ENCODE data around the gene NKX2-2.

NKX2-2 gene

DNA sequence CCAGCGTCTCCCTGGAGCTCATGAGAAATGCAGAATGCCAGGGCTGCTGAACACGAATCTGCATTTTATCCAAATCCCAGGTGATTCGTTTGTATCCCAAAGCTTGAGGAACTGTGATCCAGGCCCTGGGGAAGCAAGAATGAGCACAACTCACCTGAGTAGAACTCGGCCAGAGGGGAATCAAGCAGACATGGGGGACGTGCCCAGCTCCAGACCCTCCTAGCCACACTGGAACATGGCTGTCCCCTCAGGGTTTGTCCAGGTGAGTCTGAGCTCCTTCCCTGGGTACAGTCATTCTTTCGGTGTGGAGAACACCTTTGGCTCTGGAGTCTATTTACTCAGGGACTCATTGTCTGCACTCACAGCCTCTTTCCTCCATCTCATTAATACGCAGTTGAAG, 13.3 kb downstream of the NKX2-2 start:
- no peak overlapping the region for H3K4me2 ChIP-seq (ENCODE audit: low read length)
- H3K27me3 ChIP-seq (ENCODE audit: low read depth, low read length): peaks cover 32% of the 10 kb centered on the region
- H3K4me3 ChIP-seq (ENCODE audit: low read length): no peak overlapping the region
- no peaks in the 10 kb centered on the region for H4K20me1 ChIP-seq (ENCODE audit: insufficient read depth, low read length)
- no peak for TF ChIP-seq EZH2phosphoT487 (IDR thresholded peaks at IDR 0.05; ENCODE audit: low read depth)
- TF ChIP-seq, protein P1, sequence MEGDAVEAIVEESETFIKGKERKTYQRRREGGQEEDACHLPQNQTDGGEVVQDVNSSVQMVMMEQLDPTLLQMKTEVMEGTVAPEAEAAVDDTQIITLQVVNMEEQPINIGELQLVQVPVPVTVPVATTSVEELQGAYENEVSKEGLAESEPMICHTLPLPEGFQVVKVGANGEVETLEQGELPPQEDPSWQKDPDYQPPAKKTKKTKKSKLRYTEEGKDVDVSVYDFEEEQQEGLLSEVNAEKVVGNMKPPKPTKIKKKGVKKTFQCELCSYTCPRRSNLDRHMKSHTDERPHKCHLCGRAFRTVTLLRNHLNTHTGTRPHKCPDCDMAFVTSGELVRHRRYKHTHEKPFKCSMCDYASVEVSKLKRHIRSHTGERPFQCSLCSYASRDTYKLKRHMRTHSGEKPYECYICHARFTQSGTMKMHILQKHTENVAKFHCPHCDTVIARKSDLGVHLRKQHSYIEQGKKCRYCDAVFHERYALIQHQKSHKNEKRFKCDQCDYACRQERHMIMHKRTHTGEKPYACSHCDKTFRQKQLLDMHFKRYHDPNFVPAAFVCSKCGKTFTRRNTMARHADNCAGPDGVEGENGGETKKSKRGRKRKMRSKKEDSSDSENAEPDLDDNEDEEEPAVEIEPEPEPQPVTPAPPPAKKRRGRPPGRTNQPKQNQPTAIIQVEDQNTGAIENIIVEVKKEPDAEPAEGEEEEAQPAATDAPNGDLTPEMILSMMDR (IDR thresholded peaks at IDR 0.05; ENCODE audit: low read depth, low read length): no peak
- H2AFZ ChIP-seq (ENCODE audit: low read depth, low read length): no peak overlapping the region
- no peak overlapping the region for H3K9ac ChIP-seq (ENCODE audit: low read length)
- H3K4me1 ChIP-seq (ENCODE audit: low read length): peaks cover 14% of the 10 kb centered on the region
- H3K79me2 ChIP-seq (ENCODE audit: low read length): no peaks in the 10 kb centered on the region
- H3K9me3 ChIP-seq (ENCODE audit: insufficient read depth, low read length): no peaks in the 10 kb centered on the region
- H3K36me3 ChIP-seq (replicated peaks; ENCODE audit: low read depth, low read length): no peaks in the 10 kb centered on the region
- H3K27ac ChIP-seq (ENCODE audit: low read length): no peak overlapping the region

DNA sequence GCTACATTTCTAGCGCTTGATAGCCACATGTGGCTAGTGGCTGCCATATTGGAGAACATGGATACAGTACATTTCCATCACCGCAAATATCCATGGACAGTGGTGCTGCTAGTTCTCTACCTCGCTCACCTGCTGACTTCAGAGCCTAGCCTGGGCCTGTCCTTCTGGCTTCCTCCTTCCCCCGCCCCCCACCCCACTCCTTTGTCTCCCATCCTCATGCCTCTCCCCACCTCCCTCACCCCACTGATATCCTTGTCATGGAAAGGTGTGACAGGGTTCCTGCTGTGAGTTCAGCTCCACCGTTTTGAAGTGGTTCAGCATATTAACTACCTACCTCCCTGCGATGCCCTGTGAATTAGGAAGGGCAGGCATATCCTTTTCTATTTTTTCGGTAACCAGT, 14.2 kb downstream of the NKX2-2 start:
- no peaks in the 10 kb centered on the region for H4K20me1 ChIP-seq (ENCODE audit: insufficient read depth, low read length)
- H3K27ac ChIP-seq (ENCODE audit: low read length): no peak overlapping the region
- H3K9ac ChIP-seq (ENCODE audit: low read length): no peak overlapping the region
- H3K79me2 ChIP-seq (ENCODE audit: low read length): no peaks in the 10 kb centered on the region
- H2AFZ ChIP-seq (ENCODE audit: low read depth, low read length): no peak overlapping the region
- TF ChIP-seq, protein P1 (IDR thresholded peaks at IDR 0.05; ENCODE audit: low read depth, low read length): no peak
- no peak for TF ChIP-seq EZH2phosphoT487 (IDR thresholded peaks at IDR 0.05; ENCODE audit: low read depth)
- no peak overlapping the region for H3K4me3 ChIP-seq (ENCODE audit: low read length)
- H3K4me2 ChIP-seq (ENCODE audit: low read length): no peak overlapping the region
- H3K27me3 ChIP-seq (ENCODE audit: low read depth, low read length): peaks cover 31% of the 10 kb centered on the region
- no peaks in the 10 kb centered on the region for H3K9me3 ChIP-seq (ENCODE audit: insufficient read depth, low read length)
- no peaks in the 10 kb centered on the region for H3K36me3 ChIP-seq (replicated peaks; ENCODE audit: low read depth, low read length)
- H3K4me1 ChIP-seq (ENCODE audit: low read length): peaks cover 11% of the 10 kb centered on the region

DNA sequence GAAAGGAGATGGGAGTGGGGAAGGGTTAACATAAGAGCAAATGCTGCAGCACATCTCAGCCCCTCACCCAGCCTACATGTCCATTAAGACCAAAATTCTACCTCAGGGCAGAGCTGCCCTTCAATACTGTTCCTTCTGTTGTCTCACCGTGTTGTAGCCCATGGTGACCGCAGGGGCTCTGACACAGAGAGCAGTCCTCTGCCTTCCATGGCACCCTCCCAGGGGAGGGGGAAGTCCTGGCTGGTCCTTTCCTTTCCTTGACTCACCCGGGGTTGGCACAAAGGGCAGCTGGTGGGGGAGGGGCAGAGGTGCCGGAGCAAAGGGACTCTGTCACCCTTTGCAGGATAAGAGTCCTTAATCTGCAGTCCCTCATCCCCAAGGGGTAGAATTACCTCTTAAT, 15.2 kb downstream of the NKX2-2 start:
- H3K4me1 ChIP-seq (ENCODE audit: low read length): peaks cover 9% of the 10 kb centered on the region
- no peaks in the 10 kb centered on the region for H3K79me2 ChIP-seq (ENCODE audit: low read length)
- TF ChIP-seq, protein P1 (IDR thresholded peaks at IDR 0.05; ENCODE audit: low read depth, low read length): no peak
- no peak for TF ChIP-seq EZH2phosphoT487 (IDR thresholded peaks at IDR 0.05; ENCODE audit: low read depth)
- H3K9ac ChIP-seq (ENCODE audit: low read length): no peak overlapping the region
- H3K9me3 ChIP-seq (ENCODE audit: insufficient read depth, low read length): no peaks in the 10 kb centered on the region
- H3K4me3 ChIP-seq (ENCODE audit: low read length): no peak overlapping the region
- peaks cover 33% of the 10 kb centered on the region for H3K27me3 ChIP-seq (ENCODE audit: low read depth, low read length)
- no peak overlapping the region for H2AFZ ChIP-seq (ENCODE audit: low read depth, low read length)
- no peaks in the 10 kb centered on the region for H4K20me1 ChIP-seq (ENCODE audit: insufficient read depth, low read length)
- H3K36me3 ChIP-seq (replicated peaks; ENCODE audit: low read depth, low read length): no peaks in the 10 kb centered on the region
- no peak overlapping the region for H3K27ac ChIP-seq (ENCODE audit: low read length)
- H3K4me2 ChIP-seq (ENCODE audit: low read length): no peak overlapping the region

DNA sequence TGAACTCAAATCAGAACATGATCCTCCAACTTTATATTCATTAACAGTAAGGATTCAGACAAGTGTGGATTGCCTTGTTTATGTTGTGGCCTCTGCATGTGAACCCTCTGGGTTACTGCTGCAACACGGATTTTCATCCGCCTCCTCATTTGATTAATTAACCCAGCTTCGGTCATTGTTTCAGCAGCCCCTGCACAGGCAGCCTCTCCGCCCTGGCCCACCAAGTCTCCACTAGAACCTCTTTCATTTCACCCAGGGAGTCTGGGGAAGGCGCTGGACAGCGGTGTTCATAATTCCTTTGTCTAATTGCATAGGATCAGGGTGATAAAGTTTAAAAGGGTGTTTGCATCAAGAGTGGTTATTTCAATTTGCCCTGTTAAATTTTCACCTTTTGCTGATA, 15.7 kb downstream of the NKX2-2 start:
- no peak overlapping the region for H3K9ac ChIP-seq (ENCODE audit: low read length)
- H4K20me1 ChIP-seq (ENCODE audit: insufficient read depth, low read length): no peaks in the 10 kb centered on the region
- H3K4me1 ChIP-seq (ENCODE audit: low read length): peaks cover 5% of the 10 kb centered on the region
- no peak for TF ChIP-seq EZH2phosphoT487 (IDR thresholded peaks at IDR 0.05; ENCODE audit: low read depth)
- TF ChIP-seq, protein P1 (IDR thresholded peaks at IDR 0.05; ENCODE audit: low read depth, low read length): no peak
- H3K36me3 ChIP-seq (replicated peaks; ENCODE audit: low read depth, low read length): no peaks in the 10 kb centered on the region
- H3K79me2 ChIP-seq (ENCODE audit: low read length): no peaks in the 10 kb centered on the region
- H3K9me3 ChIP-seq (ENCODE audit: insufficient read depth, low read length): no peaks in the 10 kb centered on the region
- no peak overlapping the region for H3K27ac ChIP-seq (ENCODE audit: low read length)
- no peak overlapping the region for H2AFZ ChIP-seq (ENCODE audit: low read depth, low read length)
- no peak overlapping the region for H3K4me2 ChIP-seq (ENCODE audit: low read length)
- H3K4me3 ChIP-seq (ENCODE audit: low read length): no peak overlapping the region
- H3K27me3 ChIP-seq (ENCODE audit: low read depth, low read length): peaks cover 38% of the 10 kb centered on the region

Measured in OCI-LY3 (cell line).